HepG2 (cell line): ENCODE data around the gene LPIN3. TPM values are rescaled to one million over a fixed set of nuclear protein-coding genes. Genes with fewer than 3 reads are reported as not detected.

Experiments
- AGO1 ChIP-seq: fragments of 200-400 bp; formaldehyde crosslinking; IDR thresholded peaks from 2 replicates; pipeline ENCODE4 v1.6.1; 2017; ENCODE audit warnings: mild to moderate bottlenecking, low read depth, low read length, moderate library complexity; ENCODE audit not compliant: poor library complexity, severe bottlenecking
- ARID2 ChIP-seq: sonication (generic); formaldehyde crosslinking; IDR thresholded peaks from 2 replicates; pipeline ENCODE4 v1.8.1; 2022; ENCODE audit warnings: mild to moderate bottlenecking, missing genetic modification reagents, borderline replicate concordance
- ATF7-NPFF ChIP-seq: sonication (generic); formaldehyde crosslinking; IDR thresholded peaks from 2 replicates; pipeline ENCODE4 v1.8.1; 2023; ENCODE audit warnings: mild to moderate bottlenecking, low read depth, missing genetic modification reagents, moderate library complexity
- CREBL2 ChIP-seq: sonication (generic); formaldehyde crosslinking; IDR thresholded peaks from 2 replicates; pipeline ENCODE4 v1.8.1; 2023; ENCODE audit warnings: missing genetic modification reagents, mild to moderate bottlenecking, borderline replicate concordance
- CREM ChIP-seq, 2 experiments: sonication (generic) in 1 of 2; formaldehyde crosslinking in 1 of 2; IDR thresholded peaks; 2 replicates each; pipeline versions ENCODE4 v1.4.0 to v1.6.1; 2016 to 2020; ENCODE audit warnings: antibody characterized with exemption in 1 of 2, mild to moderate bottlenecking in 1 of 2, missing genetic modification reagents in 1 of 2
- HOMEZ ChIP-seq: IDR thresholded peaks from 2 replicates; pipeline ENCODE4 v1.6.1; 2016; ENCODE audit warnings: low read depth
- HOXA7 ChIP-seq: sonication (generic); formaldehyde crosslinking; IDR thresholded peaks from 2 replicates; pipeline ENCODE4 v1.8.1; 2022; ENCODE audit warnings: mild to moderate bottlenecking, missing genetic modification reagents, moderate library complexity
- KDM3A ChIP-seq: IDR thresholded peaks from 2 replicates; pipeline ENCODE4 v1.6.1; 2018; ENCODE audit warnings: low read depth, missing compliant biosample characterization
- POGK ChIP-seq: sonication (generic); formaldehyde crosslinking; conservative IDR thresholded peaks from 2 replicates; pipeline ENCODE4 v1.8.0; 2022; ENCODE audit warnings: mild to moderate bottlenecking, moderate library complexity, missing genetic modification reagents
- RELA ChIP-seq: sonication (generic); formaldehyde crosslinking; IDR thresholded peaks from 2 replicates; pipeline ENCODE4 v1.4.0; 2020; ENCODE audit warnings: missing genetic modification reagents
- RNF2 ChIP-seq: fragments of 450-650 bp; conservative IDR thresholded peaks from 2 replicates; pipeline ENCODE4 v1.6.1; 2016; ENCODE audit warnings: low read depth
- SMARCE1 ChIP-seq: fragments of 450-650 bp; IDR thresholded peaks from 2 replicates; pipeline ENCODE4 v1.6.1; 2017; ENCODE audit warnings: borderline replicate concordance
- SNAPC4 ChIP-seq: sonication (generic); formaldehyde crosslinking; IDR thresholded peaks from 2 replicates; pipeline ENCODE4 v1.4.0; 2020; ENCODE audit warnings: mild to moderate bottlenecking, missing genetic modification reagents
- SRY ChIP-seq: sonication (generic); formaldehyde crosslinking; IDR thresholded peaks from 2 replicates; pipeline ENCODE4 v1.8.0; 2022; ENCODE audit warnings: mild to moderate bottlenecking, missing genetic modification reagents
- ZNF337 ChIP-seq: sonication (generic); formaldehyde crosslinking; IDR thresholded peaks from 2 replicates; pipeline ENCODE4 v1.5.1; 2020; ENCODE audit warnings: missing genetic modification reagents, low read depth, mild to moderate bottlenecking, borderline replicate concordance
- ZNF33A ChIP-seq: sonication (generic); formaldehyde crosslinking; IDR thresholded peaks from 2 replicates; pipeline ENCODE4 v1.5.1; 2020; ENCODE audit warnings: missing genetic modification reagents, mild to moderate bottlenecking, moderate library complexity, borderline replicate concordance
- ZNF644 ChIP-seq: IDR thresholded peaks from 2 replicates; pipeline ENCODE4 v1.6.1; 2016; ENCODE audit warnings: low read depth
- ZNF678 ChIP-seq: sonication (generic); formaldehyde crosslinking; IDR thresholded peaks from 2 replicates; pipeline ENCODE4 v1.4.0; 2020; ENCODE audit warnings: mild to moderate bottlenecking, missing genetic modification reagents
- polyA plus RNA-seq, 8 experiments: library from polyadenylated mRNA; depleted of rRNA in 3 of 8; stranded (reverse) in 7 of 8; unstranded in 1 of 8; fragments of >200 nt; fragmentation: Illumina TruSeq in 4 of 8; extraction: Trizol in 4 of 8; gene quantifications; 2 replicates each; pipeline versions ENCODE4 v1.2.1 to v1.2.3, GENCODE V29; 2011 to 2016; ENCODE audit warnings: low read depth in 4 of 8, missing spikeins in 1 of 8, mixed read lengths in 1 of 8; ENCODE audit not compliant: insufficient read depth in 1 of 8
- total RNA-seq, 5 experiments: library from RNA; depleted of rRNA; stranded (reverse); fragments of >200 nt; fragmentation: Illumina TruSeq; extraction: Trizol; gene quantifications; 2 replicates each; pipeline ENCODE4 v1.2.3, GENCODE V29; 2016; ENCODE audit warnings: low read depth in 1 of 5

LPIN3 gene
- total and polyA plus RNA-seq, 2 of the 13 experiments (the other 11 are each of a cell fraction or from before 2014, with no cell fraction given), result 14.2 to 28.6 TPM

GRCh38 chr20:41329435-41330342 lies 10.9 kb upstream of the LPIN3 start (continued):
- TF ChIP-seq CREBL2 (CRISPR knock-in tag) (peak; percentile 69; the same call in 1 of the 2 replicates), POGK (CRISPR knock-in tag) (no peak), ZNF337 (peak; percentile 51; the same call in 1 of the 2 replicates), HOXA7 (CRISPR knock-in tag) (no peak), ATF7-NPFF (no peak), SNAPC4 (CRISPR knock-in tag) (no peak), ARID2 (no peak), SRY (CRISPR knock-in tag) (0 out of 2 replicates have a peak, but pooled peaks have one; percentile 47), CREM (IDR thresholded peaks at IDR 0.05) (no peak), CREM (CRISPR knock-in tag; IDR thresholded peaks at IDR 0.05) (no peak), ZNF644 (peak; percentile 66; the same call in 1 of the 2 replicates), HOMEZ (CRISPR knock-in tag) (peak; percentile 53; the same call in 1 of the 2 replicates), ZNF678 (CRISPR knock-in tag) (no peak), RNF2 (peak; percentile 76), RELA (CRISPR knock-in tag) (0 out of 2 replicates have a peak, but pooled peaks have one; percentile 11), KDM3A (no peak), AGO1 (no peak), ZNF33A (CRISPR knock-in tag) (no peak), SMARCE1 (no peak)
